GM19025 (cell line): ENCODE data around the gene SORBS2.

Experiments
- ATAC-seq: cut with Tn5 transposase; IDR thresholded peaks from one replicate; pipeline ENCODE4 v1.9.1; 2021; ENCODE audit warnings: mild to moderate bottlenecking, low read depth, moderate library complexity; ENCODE audit not compliant: unreplicated experiment

The SORBS2 gene

DNA sequence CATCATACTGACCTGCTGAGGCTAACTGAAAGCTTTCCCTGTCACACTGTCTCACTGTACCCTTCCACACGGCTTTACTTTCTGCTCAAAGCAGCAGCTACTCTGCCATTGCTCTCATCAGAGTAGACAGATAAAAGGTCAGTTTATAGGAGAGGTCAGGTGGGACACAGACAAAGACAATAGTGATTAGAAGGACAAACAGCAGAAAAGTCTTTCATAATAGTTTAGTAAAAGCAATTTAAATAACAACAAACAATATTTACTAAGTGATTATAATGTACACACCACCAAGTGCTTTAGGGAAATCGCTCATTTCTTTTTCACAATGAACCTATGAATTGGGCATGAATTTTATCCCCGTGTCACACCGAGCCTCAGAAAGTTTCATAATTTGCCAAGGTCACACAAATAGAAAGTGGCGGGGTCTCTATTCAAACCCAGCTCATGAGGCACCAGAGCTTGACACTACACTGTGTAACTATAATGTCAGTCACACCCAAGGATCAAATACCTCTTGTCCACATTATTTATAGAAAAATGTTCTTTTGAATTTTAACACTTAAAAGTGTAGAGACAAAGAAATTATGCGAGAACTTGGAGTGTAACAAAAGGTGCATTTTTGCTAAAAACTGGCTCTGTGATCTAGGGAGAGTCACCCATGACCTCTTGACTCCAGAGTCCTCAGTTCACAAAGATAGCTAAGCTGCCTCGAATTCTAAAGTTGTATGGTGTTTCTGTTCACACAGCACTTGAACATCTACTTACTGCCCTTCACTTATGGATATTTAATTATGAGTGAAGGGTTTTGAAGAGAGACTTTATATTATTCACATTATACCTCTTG, 24.5 kb upstream of the SORBS2 start:
- no peak for ATAC-seq

DNA sequence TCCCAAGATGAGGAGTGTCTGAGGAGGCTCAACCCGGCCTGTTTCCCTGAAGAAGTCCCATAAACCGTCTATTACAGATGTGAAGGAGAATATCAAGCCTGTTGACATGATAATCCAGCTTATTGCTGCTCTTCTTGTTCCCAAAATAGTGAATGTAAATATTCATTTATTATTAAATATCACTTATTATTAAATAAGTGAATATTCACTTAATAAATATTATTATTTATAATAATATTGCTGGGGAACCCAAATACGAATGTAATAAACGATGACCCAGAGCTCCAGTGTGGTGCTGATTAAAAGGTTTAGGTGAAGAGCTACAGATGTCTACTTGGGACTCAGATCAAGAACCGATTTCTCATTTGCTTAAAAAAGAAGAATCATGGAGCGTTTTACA, 23.8 kb upstream of the SORBS2 start:
- no peak for ATAC-seq

DNA sequence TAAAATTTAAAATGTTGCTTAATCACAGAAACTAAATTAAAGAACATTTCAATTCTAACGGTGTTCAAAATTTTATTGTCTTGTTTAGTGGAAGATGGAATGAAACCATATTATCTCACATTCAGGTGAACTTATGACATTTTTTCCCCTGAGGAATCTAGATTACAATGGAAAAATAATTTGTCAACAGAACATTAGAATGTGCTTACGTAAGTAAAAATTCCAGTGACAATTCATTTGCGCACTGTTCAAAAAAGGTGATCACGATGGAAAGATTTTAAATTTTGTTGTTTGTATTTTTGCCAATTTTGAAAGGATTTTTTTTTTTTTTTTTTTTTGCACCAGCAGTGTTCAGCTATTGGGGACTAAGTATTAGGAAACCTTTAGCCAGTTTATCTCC, 23.3 kb upstream of the SORBS2 start:
- ATAC-seq: no peak

DNA sequence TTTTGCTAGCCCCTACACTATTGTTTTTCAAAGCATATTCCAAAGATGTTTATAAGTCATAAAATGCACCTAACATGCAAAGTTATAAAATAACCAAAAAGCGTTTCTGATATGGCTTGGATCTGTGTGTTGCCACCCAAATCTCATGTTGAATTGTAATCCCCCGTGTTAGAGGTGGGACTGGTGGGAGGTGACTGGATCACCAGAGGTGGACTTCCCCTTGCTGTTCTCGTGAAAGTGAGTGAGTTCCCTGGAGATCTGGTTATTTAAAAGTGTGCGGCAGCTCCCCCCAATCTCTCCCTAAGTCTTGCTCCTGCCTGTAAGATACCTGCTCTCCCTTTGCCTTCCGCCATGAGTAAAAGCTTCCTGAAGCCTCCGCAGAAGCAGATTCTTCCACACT, 22.8 kb upstream of the SORBS2 start:
- ATAC-seq: no peak

DNA sequence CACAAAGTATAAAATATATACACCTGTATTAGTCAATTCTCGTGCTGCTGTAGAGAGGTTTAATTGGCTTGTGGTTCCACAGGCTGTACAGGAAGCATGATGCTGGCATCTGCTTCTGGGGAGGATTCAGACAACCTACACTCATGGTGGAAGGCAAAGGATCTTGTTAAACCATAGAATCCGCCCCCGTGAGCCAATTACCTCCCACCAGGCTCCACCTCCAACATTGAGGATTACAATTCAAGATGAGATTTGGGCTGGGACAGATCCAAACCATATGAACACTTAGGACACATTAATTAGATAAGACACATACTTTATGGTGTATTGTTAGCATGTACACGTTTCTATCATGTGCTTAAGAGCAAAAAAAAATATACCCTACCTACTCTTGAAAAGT, 22.1 kb upstream of the SORBS2 start:
- ATAC-seq: no peak

DNA sequence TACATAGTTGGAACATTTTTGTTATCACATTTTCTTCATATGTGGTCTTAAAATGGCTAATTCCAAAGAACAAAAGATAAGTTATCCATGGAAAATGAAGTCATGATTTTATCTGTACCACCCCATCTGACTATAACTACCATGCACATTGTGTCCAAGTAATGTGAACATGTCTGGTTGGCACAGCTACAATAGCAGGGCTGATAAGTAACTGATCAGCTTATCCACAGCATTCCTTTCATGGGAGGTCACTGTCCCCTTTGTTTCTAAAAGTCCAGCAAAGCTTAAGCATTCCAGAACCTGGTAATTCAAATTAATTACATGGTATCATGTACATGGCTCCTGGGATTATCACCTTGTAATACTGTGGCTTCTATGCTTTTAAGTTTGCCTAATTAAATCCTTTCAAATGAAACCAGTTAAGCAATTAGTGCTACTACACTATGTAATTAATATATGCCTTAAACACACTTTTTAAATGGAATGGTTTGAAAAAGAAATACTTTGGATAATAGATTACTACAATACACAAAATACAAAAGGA, 21.1 kb upstream of the SORBS2 start:
- ATAC-seq: no peak

DNA sequence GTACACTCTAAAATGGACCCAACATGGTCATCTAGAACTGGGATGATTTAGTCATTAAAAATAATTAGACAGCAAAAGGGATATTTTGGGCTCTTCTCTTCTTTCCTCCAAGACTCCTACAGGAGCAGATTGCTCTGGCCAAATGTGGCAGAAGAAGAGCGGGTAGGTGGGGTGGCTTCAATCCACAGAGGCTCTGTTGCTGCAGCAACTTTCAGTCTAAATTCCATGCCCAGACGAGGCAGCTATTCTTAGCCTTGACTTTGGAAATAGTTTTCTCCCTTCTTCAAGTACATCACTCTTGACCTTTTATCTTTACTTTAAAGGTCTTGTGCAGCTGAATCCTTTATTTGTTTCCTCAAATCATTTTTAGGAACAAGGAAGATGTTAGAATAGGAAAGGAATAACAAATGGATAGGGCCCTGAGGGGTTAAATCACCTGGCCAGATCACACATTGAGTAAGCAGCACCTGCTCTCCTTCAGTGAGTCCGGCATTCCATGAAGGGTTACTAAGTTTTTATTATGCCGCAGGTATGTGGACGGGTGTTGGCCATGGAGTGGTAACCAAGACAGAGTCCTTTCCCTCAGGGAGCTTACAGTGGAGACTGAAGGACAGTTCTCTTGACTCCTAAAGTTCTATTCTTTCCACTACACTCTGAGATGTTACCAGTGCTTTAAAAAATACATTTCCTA, 19.3 kb upstream of the SORBS2 start:
- no peak for ATAC-seq

DNA sequence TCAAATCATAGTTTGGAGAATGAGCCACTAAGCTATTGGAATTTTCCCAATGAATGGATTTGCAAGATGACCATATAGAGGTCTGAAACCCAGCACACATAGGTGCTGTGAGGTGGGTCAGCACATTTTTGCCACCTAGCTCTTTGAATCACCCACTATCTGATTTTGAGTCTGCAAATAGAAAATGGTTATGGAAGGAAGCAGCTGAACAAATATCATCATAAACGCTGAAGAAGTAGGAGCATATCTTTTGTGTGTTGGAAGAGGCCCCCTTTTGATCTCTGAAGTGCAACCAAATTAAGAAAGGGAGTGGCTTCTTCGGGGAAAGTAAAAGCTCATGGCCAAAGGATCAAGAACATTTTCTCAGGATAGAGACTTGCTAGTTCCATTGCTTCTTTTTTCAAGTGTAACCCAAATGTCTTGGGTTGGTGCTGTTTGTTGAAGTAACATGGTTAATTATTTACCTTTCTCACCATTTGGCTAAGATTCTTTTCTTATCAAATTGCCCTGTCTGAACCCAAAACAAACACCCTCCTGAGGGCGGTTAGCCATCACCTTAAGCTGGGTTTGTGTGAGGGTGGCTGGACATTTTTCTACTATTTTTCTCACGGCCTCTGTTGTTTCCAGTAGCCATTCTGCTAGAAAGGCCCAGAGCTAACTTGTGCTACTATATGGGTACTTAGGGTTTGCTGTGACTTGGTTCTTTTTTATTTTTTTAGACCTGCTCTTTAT, 18.4 kb upstream of the SORBS2 start:
- ATAC-seq: no peak

DNA sequence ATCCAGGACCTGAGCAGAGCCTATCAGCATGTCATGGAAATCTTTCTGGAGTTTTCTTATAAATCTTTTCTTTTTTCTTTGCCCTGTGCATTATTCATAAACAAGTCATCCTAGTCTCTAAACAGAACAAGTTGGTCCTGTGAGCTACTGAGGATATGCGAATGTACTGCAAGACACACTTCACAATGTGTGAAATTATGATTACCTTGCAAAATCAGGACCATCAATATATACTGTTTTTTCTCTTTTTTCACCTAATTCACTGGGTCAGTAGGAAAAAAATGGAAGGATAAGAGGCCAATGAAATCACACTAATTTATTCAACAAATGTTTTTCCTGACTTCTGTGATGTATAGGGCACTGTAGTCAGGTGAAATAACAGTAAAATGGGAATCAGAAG, 14.4 kb upstream of the SORBS2 start:
- no peak for ATAC-seq

DNA sequence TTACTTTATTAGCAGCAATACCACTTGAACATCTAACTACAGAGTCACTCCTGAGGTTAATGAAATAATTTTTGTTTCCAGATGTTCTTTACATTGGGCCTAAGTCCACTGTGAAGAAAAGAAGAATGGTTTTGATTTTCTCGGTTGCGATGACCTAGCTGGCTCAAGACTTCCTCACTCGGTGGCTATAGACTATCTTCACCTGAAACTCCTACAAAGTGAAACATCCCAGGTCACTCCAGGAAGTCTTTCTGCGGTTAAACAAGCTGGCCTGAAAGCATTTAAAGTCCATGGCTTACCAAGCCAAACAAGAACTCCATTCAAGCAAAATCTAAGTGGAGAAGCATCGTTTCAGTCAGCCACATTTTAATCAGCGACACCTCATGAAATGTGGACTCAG, 13.7 kb upstream of the SORBS2 start:
- ATAC-seq: no peak

DNA sequence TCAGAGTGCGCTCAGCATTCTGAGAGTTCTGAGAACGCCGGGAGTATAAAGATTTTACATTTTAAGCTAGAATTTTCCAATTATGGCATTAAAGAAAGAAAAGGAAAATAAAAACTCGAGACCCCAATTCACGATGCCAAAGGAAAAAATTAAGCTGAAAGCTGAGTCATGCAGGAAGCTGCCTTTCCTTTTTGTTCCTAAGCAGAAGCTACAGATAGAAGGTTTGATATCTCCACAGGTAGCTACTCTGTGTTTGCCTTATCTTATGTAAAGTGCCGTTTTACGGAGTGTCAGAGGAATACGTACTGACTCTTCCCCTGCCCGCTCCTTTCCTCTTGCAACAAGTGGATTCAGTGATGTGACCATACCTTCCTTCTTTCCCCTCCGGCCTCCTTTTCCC, 10.8 kb upstream of the SORBS2 start:
- ATAC-seq: no peak

DNA sequence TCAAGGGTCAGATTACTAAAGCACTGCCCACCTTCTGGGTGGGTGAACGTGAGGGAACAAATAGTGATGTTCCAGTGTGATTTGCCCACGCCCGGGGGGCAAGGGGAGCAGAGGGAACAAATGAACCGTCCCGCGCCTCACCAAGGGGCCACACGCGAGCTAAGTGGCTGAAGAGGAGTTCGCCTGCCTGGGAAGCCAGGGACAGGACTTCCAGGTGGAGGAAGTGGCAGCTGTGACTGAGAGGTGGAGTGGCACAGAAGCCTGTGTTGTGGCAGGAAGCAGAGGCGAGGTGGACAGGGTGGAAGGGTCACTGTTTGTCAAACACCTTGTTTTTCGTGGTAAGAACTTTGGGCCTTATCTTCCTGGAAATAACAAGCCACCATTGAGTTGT, 9.0 kb upstream of the SORBS2 start:
- no peak for ATAC-seq

DNA sequence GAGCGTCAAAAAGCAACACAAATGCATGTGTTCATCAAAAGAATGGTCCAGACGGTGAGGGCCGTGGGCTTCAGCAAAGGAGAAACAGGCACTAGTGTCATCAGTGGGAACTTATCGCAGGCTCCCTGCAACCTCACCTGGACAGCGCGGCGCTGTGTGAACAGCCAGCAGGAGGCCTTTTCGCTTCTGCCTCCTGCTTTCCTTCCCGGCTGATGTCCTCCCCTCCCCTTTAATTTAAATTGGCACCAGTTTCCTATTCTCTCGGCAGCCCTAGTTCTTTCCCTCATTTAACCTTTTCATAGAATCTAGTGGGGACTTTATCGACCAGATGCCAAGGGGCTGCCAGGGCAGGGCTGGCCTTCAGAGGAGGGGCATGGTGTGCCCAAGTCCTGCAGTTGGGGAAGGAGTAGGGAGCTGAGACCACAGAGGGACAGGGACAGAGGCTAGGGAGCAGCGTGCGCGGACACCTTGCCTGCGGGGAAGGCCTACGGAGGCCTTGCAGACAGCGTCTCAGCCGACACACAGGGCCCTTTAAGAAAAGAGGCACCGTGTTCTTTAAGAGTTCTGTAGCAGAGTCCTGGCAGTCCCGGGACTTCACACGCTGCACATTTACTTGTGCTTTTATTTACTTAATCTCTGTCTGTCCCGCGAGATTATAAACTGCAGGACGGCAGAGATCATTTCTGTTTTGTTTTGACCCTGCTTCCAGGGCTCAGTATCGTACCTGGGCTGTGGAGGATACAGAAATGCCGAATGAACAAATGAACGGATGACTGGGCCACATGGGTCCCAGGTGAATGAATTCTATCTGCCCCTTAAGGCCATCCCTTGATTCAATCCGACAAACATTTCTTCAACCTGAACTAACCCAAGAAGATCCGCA, 8.4 kb upstream of the SORBS2 start:
- no peak for ATAC-seq

DNA sequence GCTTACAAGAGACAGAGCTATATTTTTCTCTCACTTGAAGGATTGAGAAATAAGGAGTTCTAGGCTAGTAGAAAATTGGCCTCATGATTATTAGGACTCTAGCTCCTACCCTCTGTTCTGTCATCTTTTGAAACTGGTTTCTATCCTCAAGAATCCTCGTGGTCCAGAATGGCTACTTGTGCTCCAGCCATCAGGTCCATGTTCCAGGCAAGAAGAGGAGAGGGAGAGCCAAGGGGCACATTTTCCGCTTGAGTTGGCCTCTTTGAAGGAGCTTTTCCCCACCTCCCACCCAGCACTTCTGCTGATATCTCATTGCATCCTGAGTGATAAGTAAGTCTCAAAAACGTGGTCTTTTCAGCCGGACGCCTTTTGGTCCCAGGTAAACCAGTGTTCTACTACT, 7.2 kb upstream of the SORBS2 start:
- no peak for ATAC-seq

DNA sequence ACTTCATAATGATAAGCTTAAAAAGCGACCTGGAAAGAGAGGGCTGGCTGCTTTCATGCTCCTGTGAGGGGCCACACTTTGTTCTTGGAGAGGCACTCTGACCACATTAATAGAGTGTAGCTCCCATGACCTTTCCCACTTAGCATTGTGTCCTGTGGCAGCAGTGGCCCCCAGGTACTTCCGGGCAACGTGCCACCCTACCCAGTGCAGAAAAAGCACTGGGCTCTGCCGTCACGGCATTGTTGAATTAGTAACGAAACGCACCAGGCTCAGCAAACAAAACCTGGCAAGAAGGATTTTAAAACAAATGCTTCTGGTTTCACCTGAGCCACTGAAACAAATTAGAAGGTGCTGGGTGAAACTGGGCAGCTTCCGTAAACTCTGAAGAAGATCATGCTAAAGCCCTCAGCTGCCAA, 5.4 kb upstream of the SORBS2 start:
- no peak for ATAC-seq

DNA sequence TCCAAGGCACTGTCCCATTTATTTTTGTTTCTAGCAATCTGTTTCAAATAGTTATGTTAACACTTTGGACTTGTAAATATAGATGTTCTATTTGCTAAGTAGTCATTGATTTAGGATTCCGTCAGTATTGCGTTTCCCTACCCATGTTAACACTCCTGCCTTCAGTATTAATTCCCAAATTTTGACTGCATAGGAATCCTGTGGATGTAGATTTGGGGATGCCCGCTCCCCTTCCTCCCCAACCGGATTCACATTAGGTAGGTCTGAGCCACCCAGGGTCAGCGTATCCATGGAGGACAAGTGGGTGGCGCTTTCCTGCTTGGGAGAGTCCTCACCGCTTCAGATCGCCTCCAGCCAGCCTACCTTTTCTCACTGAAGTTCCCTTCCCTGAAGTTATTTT, 1.1 kb upstream of the SORBS2 start:
- ATAC-seq: no peak

DNA sequence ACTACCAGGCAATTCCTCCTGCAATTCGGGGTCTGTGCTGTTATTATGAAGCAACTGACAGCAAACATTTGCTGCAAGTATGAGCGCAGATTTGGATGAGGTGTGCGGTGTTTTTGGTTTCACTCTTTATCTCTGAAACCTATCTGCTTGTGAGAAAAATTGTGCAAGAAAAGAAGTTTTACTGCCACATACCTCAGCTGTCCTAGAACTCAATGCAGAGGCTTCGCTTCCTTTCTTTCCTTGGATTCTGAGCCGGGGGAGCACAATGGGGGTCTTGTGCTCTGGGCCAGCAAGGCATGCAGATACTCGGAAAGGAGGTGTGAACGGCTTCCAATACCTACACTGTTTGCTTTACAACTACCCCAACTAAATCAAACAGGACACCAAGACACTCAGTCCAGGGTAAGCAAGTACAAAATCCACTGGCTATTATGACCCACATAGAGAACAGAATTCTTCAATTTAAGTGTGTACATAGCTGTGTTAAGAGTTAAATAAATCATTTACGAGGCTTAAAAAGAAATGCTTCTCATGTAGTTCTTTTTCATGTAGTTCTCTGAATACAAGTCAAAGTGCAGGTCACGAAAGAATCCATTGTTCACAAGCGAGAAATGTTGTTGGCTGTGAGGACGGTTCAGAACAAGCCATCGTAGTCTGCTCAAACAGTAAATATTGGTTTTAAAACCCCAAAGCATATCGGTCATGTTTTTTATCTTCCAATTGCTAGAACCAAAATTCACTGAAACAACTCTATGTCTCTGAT, 1.1 kb downstream of the SORBS2 start:
- no peak for ATAC-seq

DNA sequence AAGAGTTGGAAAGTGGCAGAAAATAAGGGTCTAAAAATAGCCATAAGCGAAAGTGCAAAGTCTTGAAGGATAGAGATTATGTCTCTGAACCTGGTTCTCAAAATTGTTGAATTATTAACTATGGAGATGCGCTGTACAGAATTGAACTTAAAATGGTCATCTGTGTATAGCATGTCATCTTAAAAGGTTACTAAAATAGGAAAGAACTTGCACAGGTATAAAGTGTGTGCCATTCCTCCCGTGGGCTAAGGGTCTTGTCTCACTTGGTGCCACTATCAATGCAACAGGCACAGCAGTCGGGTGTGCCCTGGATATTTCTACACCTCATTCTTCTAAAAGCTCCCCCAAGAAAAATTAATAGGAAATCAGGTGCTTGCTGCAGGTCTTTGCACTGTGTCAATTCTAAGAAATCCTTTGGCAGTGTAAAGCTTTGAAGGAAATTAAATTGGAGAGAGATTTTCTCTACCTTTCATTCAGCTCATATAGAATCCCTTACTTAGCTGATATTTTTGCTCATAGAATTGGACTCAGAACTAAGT, 2.4 kb downstream of the SORBS2 start:
- ATAC-seq: no peak

DNA sequence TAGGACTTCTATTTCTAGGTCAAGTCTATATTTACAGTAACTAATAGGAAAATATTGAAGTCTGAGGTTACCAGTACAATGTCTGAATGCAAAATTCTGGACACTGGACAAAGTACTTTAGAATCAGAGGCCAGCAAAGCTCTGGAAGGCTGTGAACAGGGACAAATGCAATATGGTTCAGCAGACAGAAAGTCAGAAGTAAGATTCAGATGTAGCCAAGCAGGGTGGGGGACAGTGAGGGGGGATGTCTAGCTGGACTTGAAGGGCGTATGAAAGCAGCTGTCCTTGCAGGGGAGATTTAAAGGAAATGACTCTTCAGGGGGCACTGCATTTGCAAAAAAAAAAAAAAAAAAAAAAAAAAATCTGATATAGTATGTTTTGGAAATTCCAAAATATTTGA, 2.9 kb downstream of the SORBS2 start:
- no peak for ATAC-seq
